Neural progenitor cell (in vitro differentiated cells): ENCODE data around the gene HOXD3. TPM values are rescaled to one million over a fixed set of nuclear protein-coding genes. Genes with fewer than 3 reads are reported as not detected.

Experiments
- DNase-seq: peaks from one replicate; pipeline ENCODE4 v3.0.0-alpha.2; 2016; ENCODE audit warnings: low spot score
- H2AFZ ChIP-seq: fragments of 200-600 bp; sonication (generic); replicated peaks from 2 replicates; pipeline ENCODE4 v1.6.1; 2016; ENCODE audit warnings: antibody characterized with exemption
- H3F3A ChIP-seq: fragments of 200-600 bp; sonication (generic); 2 replicates; pipeline ENCODE4 v1.6.1; 2016; ENCODE audit warnings: antibody characterized with exemption, low read depth
- H3K27ac ChIP-seq: fragments of 200-600 bp; sonication (generic); 2 replicates; pipeline ENCODE4 v1.5.1; 2016; ENCODE audit warnings: mild to moderate bottlenecking
- H3K27me3 ChIP-seq: fragments of 200-600 bp; sonication (generic); 2 replicates; pipeline ENCODE4 v1.6.1; 2016; ENCODE audit warnings: mild to moderate bottlenecking, moderate library complexity
- H3K36me3 ChIP-seq: fragments of 200-600 bp; sonication (generic); 2 replicates; pipeline ENCODE4 v1.5.1; 2016
- H3K4me1 ChIP-seq: fragments of 200-600 bp; sonication (generic); 2 replicates; pipeline ENCODE4 v1.6.1; 2016; ENCODE audit warnings: mixed run types
- H3K4me2 ChIP-seq: fragments of 200-600 bp; sonication (generic); 2 replicates; pipeline ENCODE4 v1.6.1; 2016
- H3K4me3 ChIP-seq: fragments of 200-600 bp; sonication (generic); 2 replicates; pipeline ENCODE4 v1.5.1; 2016
- H3K79me2 ChIP-seq: fragments of 200-600 bp; sonication (generic); 2 replicates; pipeline ENCODE4 v1.6.1; 2016; ENCODE audit warnings: low read depth
- H3K9ac ChIP-seq: fragments of 200-600 bp; sonication (generic); 2 replicates; pipeline ENCODE4 v1.6.1; 2016
- H3K9me3 ChIP-seq: fragments of 200-600 bp; sonication (generic); 2 replicates; pipeline ENCODE4 v1.5.1; 2016; ENCODE audit warnings: low read depth
- H4K20me1 ChIP-seq: fragments of 200-600 bp; sonication (generic); 2 replicates; pipeline ENCODE4 v1.6.1; 2016; ENCODE audit warnings: low read depth
- H3K27ac Mint-ChIP-seq: 3 replicates; pipeline ENCODE4 v1.8.0; 2021; ENCODE audit warnings: mixed read lengths
- H3K27me3 Mint-ChIP-seq: 2 replicates; pipeline ENCODE4 v1.8.0; 2022; ENCODE audit warnings: low read depth, mild to moderate bottlenecking, inconsistent platforms, moderate library complexity, mixed read lengths; ENCODE audit not compliant: insufficient read depth
- H3K36me3 Mint-ChIP-seq: 3 replicates; pipeline ENCODE4 v1.8.0; 2021; ENCODE audit warnings: mixed read lengths
- H3K4me1 Mint-ChIP-seq: 3 replicates; pipeline ENCODE4 v1.8.0; 2021; ENCODE audit warnings: mixed read lengths
- H3K4me3 Mint-ChIP-seq: 3 replicates; pipeline ENCODE4 v1.8.0; 2021; ENCODE audit warnings: mild to moderate bottlenecking, moderate library complexity, mixed read lengths
- H3K9me3 Mint-ChIP-seq: 3 replicates; pipeline ENCODE4 v1.8.0; 2020; ENCODE audit warnings: mixed read lengths
- CTCF ChIP-seq: fragments of 200-600 bp; sonication (generic); IDR thresholded peaks from 2 replicates; pipeline ENCODE4 v1.5.1; 2017; ENCODE audit warnings: antibody characterized with exemption, mild to moderate bottlenecking
- EZH2 ChIP-seq: fragments of 200-600 bp; sonication (generic); IDR thresholded peaks from 2 replicates; pipeline ENCODE4 v1.6.1; 2017; ENCODE audit warnings: antibody characterized with exemption, mild to moderate bottlenecking, moderate library complexity
- EZH2phosphoT487 ChIP-seq: fragments of 200-600 bp; sonication (generic); IDR thresholded peaks from 2 replicates; pipeline ENCODE4 v1.6.1; 2017; ENCODE audit warnings: antibody characterized with exemption
- total RNA-seq: library from RNA; depleted of rRNA; stranded (reverse); fragments of >200 nt; gene quantifications from 2 replicates; pipeline ENCODE4 v1.2.3, GENCODE V29; 2015; ENCODE audit warnings: low replicate concordance

HOXD3 gene
- total RNA-seq, 1 donor from 2014 or later, result not detected

- H3K4me1 Mint-ChIP-seq, result no peaks in the 10 kb centered on the region
- Histone ChIP-seq H3K27ac (no peak overlapping the region), H3F3A (no peaks in the 10 kb centered on the region), H3K4me1 (no peaks in the 10 kb centered on the region), H3K79me2 (no peaks in the 10 kb centered on the region), H3K27me3 (peaks cover 100% of the 10 kb centered on the region), H4K20me1 (peaks cover 93% of the 10 kb centered on the region), H3K4me2 (no peak overlapping the region), H3K4me3 (no peak overlapping the region), H2AFZ (no peak overlapping the region), H3K9ac (no peak overlapping the region), H3K9me3 (no peaks in the 10 kb centered on the region), H3K36me3 (no peaks in the 10 kb centered on the region)
- H3K27ac Mint-ChIP-seq, result no peak overlapping the region
- H3K27me3 Mint-ChIP-seq, result peaks cover 93% of the 10 kb centered on the region
- no peaks in the 10 kb centered on the region for H3K36me3 Mint-ChIP-seq
- peaks cover 14% of the 10 kb centered on the region for H3K9me3 Mint-ChIP-seq
- no peak for DNase-seq
- no peak overlapping the region for H3K4me3 Mint-ChIP-seq
- TF ChIP-seq CTCF, result no peak
- no peak for TF ChIP-seq EZH2phosphoT487
- TF ChIP-seq EZH2, result no peak
Measured at GRCh38 chr2:176163672-176164056, 6.6 kb downstream of the HOXD3 start.

- peaks cover 90% of the 10 kb centered on the region for H3K27me3 Mint-ChIP-seq
- no peaks in the 10 kb centered on the region for H3K4me1 Mint-ChIP-seq
- Histone ChIP-seq H3F3A (no peaks in the 10 kb centered on the region), H3K4me3 (no peak overlapping the region), H3K79me2 (no peaks in the 10 kb centered on the region), H3K4me2 (no peak overlapping the region), H3K4me1 (no peaks in the 10 kb centered on the region), H2AFZ (no peak overlapping the region), H3K36me3 (no peaks in the 10 kb centered on the region), H4K20me1 (peaks cover 91% of the 10 kb centered on the region), H3K9ac (no peak overlapping the region), H3K27me3 (peaks cover 100% of the 10 kb centered on the region), H3K9me3 (no peaks in the 10 kb centered on the region), H3K27ac (no peak overlapping the region)
- H3K27ac Mint-ChIP-seq, result no peak overlapping the region
- H3K36me3 Mint-ChIP-seq, result no peaks in the 10 kb centered on the region
- H3K9me3 Mint-ChIP-seq, result peaks cover 14% of the 10 kb centered on the region
- TF ChIP-seq EZH2phosphoT487, result no peak
- TF ChIP-seq EZH2, result no peak
- no peak for TF ChIP-seq CTCF
- DNase-seq, result no peak
- H3K4me3 Mint-ChIP-seq, result no peak overlapping the region
Measured at GRCh38 chr2:176164201-176164600, 7.1 kb downstream of the HOXD3 start.

- no peak for TF ChIP-seq CTCF
- peak; percentile 99 for TF ChIP-seq EZH2phosphoT487
- peak; percentile 100 for TF ChIP-seq EZH2
- peaks cover 91% of the 10 kb centered on the region for H4K20me1 ChIP-seq
- no peaks in the 10 kb centered on the region for H3K36me3 ChIP-seq
- Mint-ChIP-seq H3K36me3 (no peaks in the 10 kb centered on the region), H3K27ac (no peak overlapping the region), H3K27me3 (peaks cover 89% of the 10 kb centered on the region), H3K4me1 (no peaks in the 10 kb centered on the region), H3K4me3 (peak overlapping the region; percentile 55), H3K9me3 (peaks cover 14% of the 10 kb centered on the region)
- no peaks in the 10 kb centered on the region for H3K9me3 ChIP-seq
- no peaks in the 10 kb centered on the region for H3K79me2 ChIP-seq
- no peak overlapping the region for H2AFZ ChIP-seq
- H3K9ac ChIP-seq, result no peak overlapping the region
- H3K4me2 ChIP-seq, result peak overlapping the region; percentile 15
- peak; percentile 53 for DNase-seq
- H3K27ac ChIP-seq, result no peak overlapping the region
- H3K4me1 ChIP-seq, result no peaks in the 10 kb centered on the region
- no peaks in the 10 kb centered on the region for H3F3A ChIP-seq
- no peak overlapping the region for H3K4me3 ChIP-seq
- H3K27me3 ChIP-seq, result peaks cover 100% of the 10 kb centered on the region
Measured at GRCh38 chr2:176164611-176165369, 7.7 kb downstream of the HOXD3 start.
